Measurements from ENCODE around the gene C20orf204. TPM values are rescaled to one million over a fixed set of nuclear protein-coding genes. Genes with fewer than 3 reads are reported as not detected.

C20orf204 gene
- total and polyA plus RNA-seq, 2 of the 8 experiments (the other 6 are each of a cell fraction or from before 2014, with no cell fraction given) = 0.39 to 0.52 TPM

DNA sequence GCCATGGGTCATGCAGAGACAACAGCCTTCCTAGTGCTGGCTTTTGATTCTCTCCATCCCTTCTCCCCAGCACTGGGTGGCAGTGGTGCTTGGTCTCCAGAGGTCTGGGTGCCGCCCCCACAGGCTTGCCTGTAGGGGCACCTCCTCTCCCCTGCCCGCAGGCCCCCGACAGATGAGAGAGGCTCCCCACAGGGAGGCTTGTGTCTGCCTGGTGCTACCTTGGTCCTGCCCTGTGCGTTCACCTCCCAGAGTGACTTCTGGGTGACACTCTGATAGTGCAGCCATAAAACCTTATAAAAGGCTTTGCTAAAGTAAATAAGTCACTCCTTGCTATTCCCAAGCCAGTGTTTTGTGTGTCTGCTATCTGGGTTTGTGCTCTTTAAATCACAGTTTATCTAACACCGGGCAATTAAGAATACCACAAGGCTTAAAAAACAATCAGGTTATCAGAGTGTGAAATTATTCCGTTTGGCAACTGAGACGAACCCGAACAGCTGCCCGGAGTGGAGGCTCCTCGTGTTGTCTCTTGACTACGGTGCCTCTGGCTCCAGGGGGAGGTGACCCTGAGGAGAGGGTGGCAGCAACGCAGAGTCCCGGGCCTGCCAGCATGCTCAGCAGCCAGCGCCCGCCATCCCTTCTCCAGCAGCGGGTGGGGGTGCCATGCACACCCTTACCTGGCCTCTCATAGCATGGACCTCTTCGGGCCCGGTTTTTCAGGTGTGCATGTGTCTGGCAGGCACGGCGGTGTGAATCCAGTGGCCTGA lies 5.4 kb upstream of the C20orf204 start (continued):
- TF ChIP-seq, protein P1, sequence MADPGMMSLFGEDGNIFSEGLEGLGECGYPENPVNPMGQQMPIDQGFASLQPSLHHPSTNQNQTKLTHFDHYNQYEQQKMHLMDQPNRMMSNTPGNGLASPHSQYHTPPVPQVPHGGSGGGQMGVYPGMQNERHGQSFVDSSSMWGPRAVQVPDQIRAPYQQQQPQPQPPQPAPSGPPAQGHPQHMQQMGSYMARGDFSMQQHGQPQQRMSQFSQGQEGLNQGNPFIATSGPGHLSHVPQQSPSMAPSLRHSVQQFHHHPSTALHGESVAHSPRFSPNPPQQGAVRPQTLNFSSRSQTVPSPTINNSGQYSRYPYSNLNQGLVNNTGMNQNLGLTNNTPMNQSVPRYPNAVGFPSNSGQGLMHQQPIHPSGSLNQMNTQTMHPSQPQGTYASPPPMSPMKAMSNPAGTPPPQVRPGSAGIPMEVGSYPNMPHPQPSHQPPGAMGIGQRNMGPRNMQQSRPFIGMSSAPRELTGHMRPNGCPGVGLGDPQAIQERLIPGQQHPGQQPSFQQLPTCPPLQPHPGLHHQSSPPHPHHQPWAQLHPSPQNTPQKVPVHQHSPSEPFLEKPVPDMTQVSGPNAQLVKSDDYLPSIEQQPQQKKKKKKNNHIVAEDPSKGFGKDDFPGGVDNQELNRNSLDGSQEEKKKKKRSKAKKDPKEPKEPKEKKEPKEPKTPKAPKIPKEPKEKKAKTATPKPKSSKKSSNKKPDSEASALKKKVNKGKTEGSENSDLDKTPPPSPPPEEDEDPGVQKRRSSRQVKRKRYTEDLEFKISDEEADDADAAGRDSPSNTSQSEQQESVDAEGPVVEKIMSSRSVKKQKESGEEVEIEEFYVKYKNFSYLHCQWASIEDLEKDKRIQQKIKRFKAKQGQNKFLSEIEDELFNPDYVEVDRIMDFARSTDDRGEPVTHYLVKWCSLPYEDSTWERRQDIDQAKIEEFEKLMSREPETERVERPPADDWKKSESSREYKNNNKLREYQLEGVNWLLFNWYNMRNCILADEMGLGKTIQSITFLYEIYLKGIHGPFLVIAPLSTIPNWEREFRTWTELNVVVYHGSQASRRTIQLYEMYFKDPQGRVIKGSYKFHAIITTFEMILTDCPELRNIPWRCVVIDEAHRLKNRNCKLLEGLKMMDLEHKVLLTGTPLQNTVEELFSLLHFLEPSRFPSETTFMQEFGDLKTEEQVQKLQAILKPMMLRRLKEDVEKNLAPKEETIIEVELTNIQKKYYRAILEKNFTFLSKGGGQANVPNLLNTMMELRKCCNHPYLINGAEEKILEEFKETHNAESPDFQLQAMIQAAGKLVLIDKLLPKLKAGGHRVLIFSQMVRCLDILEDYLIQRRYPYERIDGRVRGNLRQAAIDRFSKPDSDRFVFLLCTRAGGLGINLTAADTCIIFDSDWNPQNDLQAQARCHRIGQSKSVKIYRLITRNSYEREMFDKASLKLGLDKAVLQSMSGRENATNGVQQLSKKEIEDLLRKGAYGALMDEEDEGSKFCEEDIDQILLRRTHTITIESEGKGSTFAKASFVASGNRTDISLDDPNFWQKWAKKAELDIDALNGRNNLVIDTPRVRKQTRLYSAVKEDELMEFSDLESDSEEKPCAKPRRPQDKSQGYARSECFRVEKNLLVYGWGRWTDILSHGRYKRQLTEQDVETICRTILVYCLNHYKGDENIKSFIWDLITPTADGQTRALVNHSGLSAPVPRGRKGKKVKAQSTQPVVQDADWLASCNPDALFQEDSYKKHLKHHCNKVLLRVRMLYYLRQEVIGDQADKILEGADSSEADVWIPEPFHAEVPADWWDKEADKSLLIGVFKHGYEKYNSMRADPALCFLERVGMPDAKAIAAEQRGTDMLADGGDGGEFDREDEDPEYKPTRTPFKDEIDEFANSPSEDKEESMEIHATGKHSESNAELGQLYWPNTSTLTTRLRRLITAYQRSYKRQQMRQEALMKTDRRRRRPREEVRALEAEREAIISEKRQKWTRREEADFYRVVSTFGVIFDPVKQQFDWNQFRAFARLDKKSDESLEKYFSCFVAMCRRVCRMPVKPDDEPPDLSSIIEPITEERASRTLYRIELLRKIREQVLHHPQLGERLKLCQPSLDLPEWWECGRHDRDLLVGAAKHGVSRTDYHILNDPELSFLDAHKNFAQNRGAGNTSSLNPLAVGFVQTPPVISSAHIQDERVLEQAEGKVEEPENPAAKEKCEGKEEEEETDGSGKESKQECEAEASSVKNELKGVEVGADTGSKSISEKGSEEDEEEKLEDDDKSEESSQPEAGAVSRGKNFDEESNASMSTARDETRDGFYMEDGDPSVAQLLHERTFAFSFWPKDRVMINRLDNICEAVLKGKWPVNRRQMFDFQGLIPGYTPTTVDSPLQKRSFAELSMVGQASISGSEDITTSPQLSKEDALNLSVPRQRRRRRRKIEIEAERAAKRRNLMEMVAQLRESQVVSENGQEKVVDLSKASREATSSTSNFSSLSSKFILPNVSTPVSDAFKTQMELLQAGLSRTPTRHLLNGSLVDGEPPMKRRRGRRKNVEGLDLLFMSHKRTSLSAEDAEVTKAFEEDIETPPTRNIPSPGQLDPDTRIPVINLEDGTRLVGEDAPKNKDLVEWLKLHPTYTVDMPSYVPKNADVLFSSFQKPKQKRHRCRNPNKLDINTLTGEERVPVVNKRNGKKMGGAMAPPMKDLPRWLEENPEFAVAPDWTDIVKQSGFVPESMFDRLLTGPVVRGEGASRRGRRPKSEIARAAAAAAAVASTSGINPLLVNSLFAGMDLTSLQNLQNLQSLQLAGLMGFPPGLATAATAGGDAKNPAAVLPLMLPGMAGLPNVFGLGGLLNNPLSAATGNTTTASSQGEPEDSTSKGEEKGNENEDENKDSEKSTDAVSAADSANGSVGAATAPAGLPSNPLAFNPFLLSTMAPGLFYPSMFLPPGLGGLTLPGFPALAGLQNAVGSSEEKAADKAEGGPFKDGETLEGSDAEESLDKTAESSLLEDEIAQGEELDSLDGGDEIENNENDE (IDR thresholded peaks at IDR 0.05; ENCODE audit: insufficient replicate concordance, low read length) = no peak
- TF ChIP-seq KDM1A (IDR thresholded peaks at IDR 0.05; ENCODE audit: borderline replicate concordance, low read length) (no peak), RFX5 (IDR thresholded peaks at IDR 0.05; ENCODE audit: borderline replicate concordance, low read depth, low read length) (no peak), PHF8 (conservative IDR thresholded peaks at IDR 0.05; ENCODE audit: low read depth, low read length) (no peak), RBBP5 (IDR thresholded peaks at IDR 0.05; ENCODE audit: borderline replicate concordance, low read depth, low read length) (no peak), CREB1 (IDR thresholded peaks at IDR 0.05) (no peak), CBX8 (IDR thresholded peaks at IDR 0.05; ENCODE audit: borderline replicate concordance, low read depth, low read length) (no peak)
- TF ChIP-seq, protein P2, sequence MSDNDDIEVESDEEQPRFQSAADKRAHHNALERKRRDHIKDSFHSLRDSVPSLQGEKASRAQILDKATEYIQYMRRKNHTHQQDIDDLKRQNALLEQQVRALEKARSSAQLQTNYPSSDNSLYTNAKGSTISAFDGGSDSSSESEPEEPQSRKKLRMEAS (IDR thresholded peaks at IDR 0.05) = no peak
- TF ChIP-seq, protein P3, sequence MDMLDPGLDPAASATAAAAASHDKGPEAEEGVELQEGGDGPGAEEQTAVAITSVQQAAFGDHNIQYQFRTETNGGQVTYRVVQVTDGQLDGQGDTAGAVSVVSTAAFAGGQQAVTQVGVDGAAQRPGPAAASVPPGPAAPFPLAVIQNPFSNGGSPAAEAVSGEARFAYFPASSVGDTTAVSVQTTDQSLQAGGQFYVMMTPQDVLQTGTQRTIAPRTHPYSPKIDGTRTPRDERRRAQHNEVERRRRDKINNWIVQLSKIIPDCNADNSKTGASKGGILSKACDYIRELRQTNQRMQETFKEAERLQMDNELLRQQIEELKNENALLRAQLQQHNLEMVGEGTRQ (IDR thresholded peaks at IDR 0.05; ENCODE audit: low read length) = no peak
